GM06990 (cell line): ENCODE measurements around the gene MRGPRD.

Source experiments
- DNase-seq: peaks from one replicate; pipeline ENCODE4 v3.0.0-alpha.2; 2011; ENCODE audit not compliant: insufficient read length; ENCODE audit errors: extremely low read depth
- H3K27me3 ChIP-seq: replicated peaks from 2 replicates; pipeline ENCODE4 v1.6.0; 2011; ENCODE audit warnings: low read length; ENCODE audit not compliant: control insufficient read depth, insufficient read depth
- H3K36me3 ChIP-seq: 2 replicates; pipeline ENCODE4 v1.5.1; 2011; ENCODE audit warnings: low read length; ENCODE audit not compliant: control insufficient read depth, insufficient read depth
- H3K4me3 ChIP-seq: replicated peaks from 2 replicates; pipeline ENCODE4 v1.5.1; 2011; ENCODE audit warnings: low read depth, mild to moderate bottlenecking, control low read depth, low read length
- TF ChIP-seq, protein P1 (sequence below): IDR thresholded peaks from 2 replicates; pipeline ENCODE4 v1.5.1; 2011; ENCODE audit warnings: low read length, control low read depth, mild to moderate bottlenecking, inconsistent platforms; ENCODE audit not compliant: insufficient read depth, poor library complexity, severe bottlenecking

MRGPRD gene

DNA sequence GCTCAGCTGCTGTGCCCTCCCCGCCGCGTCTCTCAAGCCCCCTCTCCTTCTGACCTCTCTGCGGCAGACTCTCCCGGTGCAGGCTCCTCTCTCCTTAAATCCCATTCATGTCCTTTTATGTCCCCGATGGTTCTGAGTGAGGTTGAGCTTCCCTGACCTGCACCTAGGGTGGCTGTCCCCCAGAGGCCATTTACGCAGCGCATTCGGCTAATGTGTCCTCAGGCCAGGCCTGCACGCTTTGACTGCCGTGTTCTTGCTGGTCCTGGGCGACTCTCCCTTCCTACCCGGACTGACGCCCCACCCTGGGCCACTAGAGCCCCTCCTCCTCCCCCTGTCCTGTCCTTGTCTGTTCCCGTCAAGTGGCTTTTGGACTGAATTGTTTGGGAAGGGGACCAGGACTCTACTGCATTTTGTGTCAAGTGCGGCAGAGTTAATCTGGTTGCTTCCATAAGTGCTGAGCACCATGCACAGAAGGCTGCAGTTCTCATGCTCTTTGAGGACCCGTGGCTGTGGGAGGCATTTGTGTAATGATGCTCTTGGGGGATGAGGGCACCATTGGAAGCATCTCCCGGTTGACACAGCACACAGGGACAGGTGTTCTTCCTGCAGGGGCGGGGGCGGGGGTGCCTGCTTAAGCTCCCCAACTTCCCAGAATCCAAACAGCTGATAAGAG lies 40.0 kb downstream of the MRGPRD start:
- H3K27me3 ChIP-seq, result no peaks in the 10 kb centered on the region
- no peak overlapping the region for H3K4me3 ChIP-seq
- peaks cover 28% of the 10 kb centered on the region for H3K36me3 ChIP-seq
- no peak for DNase-seq
- TF ChIP-seq, protein P1, sequence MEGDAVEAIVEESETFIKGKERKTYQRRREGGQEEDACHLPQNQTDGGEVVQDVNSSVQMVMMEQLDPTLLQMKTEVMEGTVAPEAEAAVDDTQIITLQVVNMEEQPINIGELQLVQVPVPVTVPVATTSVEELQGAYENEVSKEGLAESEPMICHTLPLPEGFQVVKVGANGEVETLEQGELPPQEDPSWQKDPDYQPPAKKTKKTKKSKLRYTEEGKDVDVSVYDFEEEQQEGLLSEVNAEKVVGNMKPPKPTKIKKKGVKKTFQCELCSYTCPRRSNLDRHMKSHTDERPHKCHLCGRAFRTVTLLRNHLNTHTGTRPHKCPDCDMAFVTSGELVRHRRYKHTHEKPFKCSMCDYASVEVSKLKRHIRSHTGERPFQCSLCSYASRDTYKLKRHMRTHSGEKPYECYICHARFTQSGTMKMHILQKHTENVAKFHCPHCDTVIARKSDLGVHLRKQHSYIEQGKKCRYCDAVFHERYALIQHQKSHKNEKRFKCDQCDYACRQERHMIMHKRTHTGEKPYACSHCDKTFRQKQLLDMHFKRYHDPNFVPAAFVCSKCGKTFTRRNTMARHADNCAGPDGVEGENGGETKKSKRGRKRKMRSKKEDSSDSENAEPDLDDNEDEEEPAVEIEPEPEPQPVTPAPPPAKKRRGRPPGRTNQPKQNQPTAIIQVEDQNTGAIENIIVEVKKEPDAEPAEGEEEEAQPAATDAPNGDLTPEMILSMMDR, result no peak

DNA sequence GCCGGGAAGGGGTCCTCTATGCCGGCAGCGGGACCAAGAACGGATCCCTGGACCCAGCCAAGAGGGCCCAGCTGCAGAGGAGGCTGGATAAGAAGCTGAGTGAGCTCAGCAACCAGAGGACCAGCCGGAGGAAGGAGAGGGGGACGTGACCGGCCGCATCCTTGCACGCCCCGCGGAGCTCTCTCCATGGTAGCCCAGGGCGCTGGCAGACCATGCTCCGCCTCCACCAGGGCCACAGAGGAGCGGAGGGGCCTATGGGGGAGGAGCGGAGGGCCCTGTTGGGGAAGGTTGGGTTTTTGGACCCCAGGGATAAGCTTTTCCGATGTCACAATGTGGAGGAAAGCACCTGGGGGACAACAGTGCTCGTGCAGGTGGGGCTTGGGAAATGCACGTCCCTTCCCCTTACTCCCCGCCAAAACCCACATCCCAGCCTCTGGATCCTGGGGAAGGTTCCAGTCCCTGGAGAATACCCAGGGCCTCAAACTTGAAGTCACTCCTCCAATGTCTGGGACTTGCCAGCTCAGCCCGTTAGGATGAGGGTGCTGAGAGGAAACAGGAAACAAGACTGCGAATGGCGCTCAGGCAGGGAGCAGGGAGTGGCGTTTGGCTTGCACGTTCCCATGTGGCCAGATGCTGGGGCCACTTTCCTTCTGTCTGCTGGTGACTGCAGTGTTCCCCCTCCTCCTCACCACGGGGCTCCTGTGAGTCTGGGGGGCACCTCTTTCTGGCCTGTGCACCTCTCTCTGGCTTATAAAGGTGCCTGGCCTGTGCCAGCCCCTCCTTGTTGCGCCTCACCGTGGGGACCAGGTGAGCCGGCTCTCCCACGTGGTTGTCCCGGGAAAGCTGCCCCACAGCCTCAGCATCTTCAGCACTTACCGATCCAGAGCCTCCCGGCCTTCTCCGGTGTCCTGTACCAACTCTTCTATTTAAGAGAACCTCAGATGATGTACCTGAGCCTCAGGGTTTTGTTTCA lies 40.9 kb downstream of the MRGPRD start:
- no peaks in the 10 kb centered on the region for H3K27me3 ChIP-seq
- TF ChIP-seq, protein P1, result no peak
- H3K36me3 ChIP-seq, result peaks cover 35% of the 10 kb centered on the region
- no peak for DNase-seq
- H3K4me3 ChIP-seq, result no peak overlapping the region

DNA sequence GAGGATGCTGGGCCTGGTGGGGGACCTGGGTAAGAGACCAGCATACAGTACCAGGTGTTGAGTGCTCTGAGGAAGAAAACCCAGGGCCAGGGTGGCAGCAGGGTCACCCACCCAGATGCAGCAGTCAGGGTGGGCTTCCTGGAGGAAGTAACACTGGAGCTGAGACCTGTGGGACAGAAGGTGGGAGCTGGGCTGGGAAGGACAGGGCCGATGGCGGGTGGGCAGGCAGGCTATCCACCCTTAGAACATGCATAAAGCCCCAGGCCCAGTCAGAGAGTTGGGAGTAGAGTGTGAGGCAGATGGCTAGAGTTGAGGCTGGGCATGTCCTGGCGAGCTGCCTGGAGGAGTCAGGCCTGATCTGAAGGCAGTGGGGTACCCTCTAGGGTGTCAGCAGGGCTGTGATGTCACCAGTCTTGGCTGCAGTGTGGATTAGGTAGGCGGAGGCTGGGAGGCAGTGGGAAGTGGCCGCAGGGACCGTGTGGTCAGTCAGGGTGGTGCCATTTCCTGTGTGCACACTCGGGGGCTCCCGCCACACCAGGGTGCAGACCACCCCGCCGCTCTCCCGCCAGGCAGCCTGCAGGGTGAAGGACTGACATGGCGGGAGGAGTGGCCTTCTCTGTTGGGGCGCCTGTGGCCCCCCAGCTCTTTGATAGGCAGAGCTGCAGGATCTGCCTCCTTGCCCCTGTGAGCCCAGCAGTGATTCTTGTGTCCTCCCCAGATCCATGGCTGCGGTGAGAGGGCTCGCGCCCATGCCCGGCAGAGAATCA lies 41.8 kb downstream of the MRGPRD start:
- Histone ChIP-seq H3K4me3 (no peak overlapping the region), H3K36me3 (peaks cover 37% of the 10 kb centered on the region), H3K27me3 (no peaks in the 10 kb centered on the region)
- DNase-seq, result no peak
- TF ChIP-seq, protein P1, result no peak

DNA sequence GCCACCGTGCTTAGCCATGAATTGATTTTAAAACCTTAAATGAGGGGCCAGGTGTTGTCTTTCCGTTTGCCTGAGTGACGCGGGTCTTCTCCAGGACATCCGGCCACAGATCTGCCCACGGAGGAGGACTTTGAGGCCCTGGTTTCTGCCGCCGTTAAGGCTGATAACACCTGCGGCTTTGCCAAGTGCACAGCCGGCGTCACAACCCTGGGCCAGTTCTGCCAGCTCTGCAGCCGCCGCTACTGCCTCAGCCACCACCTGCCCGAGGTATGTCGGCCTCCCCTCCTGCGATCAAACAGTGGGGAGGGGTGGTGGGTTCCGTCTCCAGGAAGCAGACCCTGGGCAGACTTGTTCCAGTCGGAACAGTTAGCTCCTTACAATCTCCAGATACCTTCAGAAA lies 42.7 kb downstream of the MRGPRD start:
- DNase-seq, result no peak
- Histone ChIP-seq H3K27me3 (no peaks in the 10 kb centered on the region), H3K36me3 (peaks cover 43% of the 10 kb centered on the region), H3K4me3 (no peak overlapping the region)
- TF ChIP-seq, protein P1, result no peak

DNA sequence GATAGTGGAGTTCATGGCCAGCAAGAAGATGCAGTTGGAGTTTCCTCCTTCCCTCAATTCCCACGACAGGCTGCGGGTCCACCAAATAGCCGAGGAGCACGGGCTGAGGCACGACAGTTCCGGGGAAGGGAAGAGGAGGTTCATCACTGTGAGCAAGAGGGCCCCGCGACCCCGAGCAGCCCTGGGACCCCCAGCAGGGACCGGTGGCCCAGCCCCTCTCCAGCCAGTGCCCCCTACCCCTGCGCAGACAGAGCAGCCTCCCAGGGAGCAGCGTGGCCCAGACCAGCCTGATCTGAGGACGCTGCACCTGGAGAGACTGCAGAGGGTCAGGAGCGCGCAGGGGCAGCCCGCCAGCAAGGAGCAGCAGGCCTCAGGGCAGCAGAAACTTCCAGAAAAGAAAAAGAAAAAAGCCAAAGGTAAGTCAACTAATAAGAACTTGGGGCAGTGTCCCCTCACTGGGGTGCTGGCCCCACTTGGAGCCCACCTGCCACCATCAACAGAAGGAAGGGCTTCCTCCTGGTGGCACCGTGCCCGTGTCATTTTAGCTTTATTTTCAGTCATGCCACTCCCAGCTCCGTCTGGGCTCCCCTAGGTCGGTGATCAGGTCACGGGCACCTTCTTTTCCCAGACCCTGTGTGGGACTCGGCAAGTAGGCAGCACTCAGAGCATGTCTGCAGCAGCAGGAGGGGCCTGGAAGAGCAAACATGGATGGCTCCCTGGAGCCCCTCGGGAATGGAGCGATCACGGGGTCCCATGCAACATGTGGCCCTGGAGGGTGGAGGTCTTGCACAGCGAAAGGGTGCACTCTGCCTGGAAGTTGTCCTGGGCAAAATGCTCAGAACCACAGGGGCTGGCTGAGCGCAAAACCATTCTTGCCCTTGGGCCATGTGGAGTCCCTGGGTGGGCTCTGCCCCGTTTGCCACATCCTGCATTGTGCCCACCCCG lies 43.8 kb downstream of the MRGPRD start:
- Histone ChIP-seq H3K27me3 (no peaks in the 10 kb centered on the region), H3K36me3 (peaks cover 45% of the 10 kb centered on the region), H3K4me3 (no peak overlapping the region)
- TF ChIP-seq, protein P1, result no peak
- DNase-seq, result no peak
